ENCODE measurements around the gene POU3F2.

The POU3F2 gene

DNA sequence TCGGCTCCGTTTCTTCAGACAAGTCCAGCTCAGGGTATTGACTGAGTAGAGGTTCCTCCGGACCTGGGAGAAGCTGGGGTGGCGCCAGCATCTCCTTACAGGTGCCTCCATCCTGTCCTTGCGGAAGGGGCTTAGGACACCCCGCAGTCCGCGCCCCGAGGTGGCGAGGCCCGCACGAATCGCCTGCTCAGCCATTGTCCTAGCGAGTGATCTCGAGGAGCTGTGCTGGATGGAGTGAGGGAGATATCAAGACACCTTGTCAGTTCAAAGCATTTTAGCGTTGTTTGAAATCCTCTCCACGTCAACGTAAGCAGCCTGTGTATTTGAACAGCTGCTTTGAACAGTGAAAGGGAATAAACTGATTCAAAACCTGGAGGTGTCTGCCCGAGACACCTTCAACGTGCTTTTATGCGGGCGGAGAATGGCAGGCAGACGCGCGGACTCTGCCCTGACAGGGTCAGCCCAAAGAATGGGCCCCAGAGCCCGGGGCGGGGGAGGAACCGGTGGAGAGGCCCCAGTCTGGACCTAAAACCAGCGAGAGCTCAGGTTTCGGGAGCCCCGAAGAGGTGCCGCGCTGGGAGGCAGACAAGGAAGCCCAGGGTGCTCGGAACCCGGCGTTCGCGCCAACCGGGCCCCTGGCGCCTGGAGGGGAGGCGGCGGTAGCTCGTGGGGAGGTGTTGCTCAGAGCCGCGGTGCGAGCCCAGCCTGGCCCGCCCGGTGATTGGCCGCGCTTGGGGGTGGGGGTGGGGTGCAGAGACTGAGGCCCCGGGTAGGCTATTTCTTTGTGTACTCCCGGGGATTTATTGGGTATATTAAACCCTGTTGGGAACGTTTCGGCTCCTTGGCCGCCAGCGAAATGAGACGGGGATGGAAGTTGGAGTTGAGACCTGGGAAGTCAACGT is 3.1 kb upstream of the POU3F2 start:
- Histone ChIP-seq H3K9me3 (ENCODE audit: insufficient read depth, low read depth, low read length) (no peaks in the 10 kb centered on the region), H3K79me2 (ENCODE audit: insufficient read depth, low read length) (peaks cover 12% of the 10 kb centered on the region; the same call in 1 of the 2 replicates), H3K4me2 (ENCODE audit: low read depth, low read length, poor library complexity, severe bottlenecking) (no peak overlapping the region), H3K4me3 (ENCODE audit: low read length, poor library complexity, severe bottlenecking) (no peak overlapping the region), H3F3A (ENCODE audit: low read depth) (no peaks in the 10 kb centered on the region), H3K9ac (ENCODE audit: low read depth, low read length, poor library complexity, severe bottlenecking) (no peak overlapping the region), H3K9me2 (replicated peaks; ENCODE audit: low read depth, low read length) (no peaks in the 10 kb centered on the region), H4K20me1 (ENCODE audit: insufficient read depth, low read length, poor library complexity, severe bottlenecking) (no peaks in the 10 kb centered on the region), H3K4me1 (ENCODE audit: insufficient read depth, low read length, poor library complexity, severe bottlenecking) (peaks cover 20% of the 10 kb centered on the region), H3K27me3 (ENCODE audit: insufficient read depth, low read length, poor library complexity, severe bottlenecking) (peaks cover 8% of the 10 kb centered on the region), H2AFZ (ENCODE audit: low read length) (no peak overlapping the region), H3K36me3 (ENCODE audit: insufficient read depth, low read length) (no peaks in the 10 kb centered on the region)
- no peak for TF ChIP-seq EZH2phosphoT487 (IDR thresholded peaks at IDR 0.05; ENCODE audit: borderline replicate concordance)
- TF ChIP-seq, protein P1, sequence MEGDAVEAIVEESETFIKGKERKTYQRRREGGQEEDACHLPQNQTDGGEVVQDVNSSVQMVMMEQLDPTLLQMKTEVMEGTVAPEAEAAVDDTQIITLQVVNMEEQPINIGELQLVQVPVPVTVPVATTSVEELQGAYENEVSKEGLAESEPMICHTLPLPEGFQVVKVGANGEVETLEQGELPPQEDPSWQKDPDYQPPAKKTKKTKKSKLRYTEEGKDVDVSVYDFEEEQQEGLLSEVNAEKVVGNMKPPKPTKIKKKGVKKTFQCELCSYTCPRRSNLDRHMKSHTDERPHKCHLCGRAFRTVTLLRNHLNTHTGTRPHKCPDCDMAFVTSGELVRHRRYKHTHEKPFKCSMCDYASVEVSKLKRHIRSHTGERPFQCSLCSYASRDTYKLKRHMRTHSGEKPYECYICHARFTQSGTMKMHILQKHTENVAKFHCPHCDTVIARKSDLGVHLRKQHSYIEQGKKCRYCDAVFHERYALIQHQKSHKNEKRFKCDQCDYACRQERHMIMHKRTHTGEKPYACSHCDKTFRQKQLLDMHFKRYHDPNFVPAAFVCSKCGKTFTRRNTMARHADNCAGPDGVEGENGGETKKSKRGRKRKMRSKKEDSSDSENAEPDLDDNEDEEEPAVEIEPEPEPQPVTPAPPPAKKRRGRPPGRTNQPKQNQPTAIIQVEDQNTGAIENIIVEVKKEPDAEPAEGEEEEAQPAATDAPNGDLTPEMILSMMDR (conservative IDR thresholded peaks at IDR 0.05; ENCODE audit: low read length): no peak

- Histone ChIP-seq H3K9me3 (ENCODE audit: insufficient read depth, low read depth, low read length) (no peaks in the 10 kb centered on the region), H3K4me2 (ENCODE audit: low read depth, low read length, poor library complexity, severe bottlenecking) (no peak overlapping the region), H3K9ac (ENCODE audit: low read depth, low read length, poor library complexity, severe bottlenecking) (no peak overlapping the region), H3K9me2 (replicated peaks; ENCODE audit: low read depth, low read length) (no peaks in the 10 kb centered on the region), H3K79me2 (ENCODE audit: insufficient read depth, low read length) (peaks cover 12% of the 10 kb centered on the region; the same call in 1 of the 2 replicates), H4K20me1 (ENCODE audit: insufficient read depth, low read length, poor library complexity, severe bottlenecking) (no peaks in the 10 kb centered on the region), H3F3A (ENCODE audit: low read depth) (no peaks in the 10 kb centered on the region), H3K4me3 (ENCODE audit: low read length, poor library complexity, severe bottlenecking) (no peak overlapping the region), H2AFZ (ENCODE audit: low read length) (no peak overlapping the region), H3K4me1 (ENCODE audit: insufficient read depth, low read length, poor library complexity, severe bottlenecking) (peaks cover 26% of the 10 kb centered on the region), H3K36me3 (ENCODE audit: insufficient read depth, low read length) (no peaks in the 10 kb centered on the region), H3K27me3 (ENCODE audit: insufficient read depth, low read length, poor library complexity, severe bottlenecking) (peaks cover 11% of the 10 kb centered on the region)
- TF ChIP-seq, protein P1 (conservative IDR thresholded peaks at IDR 0.05; ENCODE audit: low read length): no peak
- no peak for TF ChIP-seq EZH2phosphoT487 (IDR thresholded peaks at IDR 0.05; ENCODE audit: borderline replicate concordance)
These were observed 2.5 kb upstream of the POU3F2 start for GRCh38 chr6:98831959-98832283.

- no peaks in the 10 kb centered on the region for H3K9me3 ChIP-seq (ENCODE audit: insufficient read depth, low read depth, low read length)
- peaks cover 12% of the 10 kb centered on the region; the same call in 1 of the 2 replicates for H3K79me2 ChIP-seq (ENCODE audit: insufficient read depth, low read length)
- no peaks in the 10 kb centered on the region for H3F3A ChIP-seq (ENCODE audit: low read depth)
- TF ChIP-seq, protein P1 (conservative IDR thresholded peaks at IDR 0.05; ENCODE audit: low read length): no peak
- TF ChIP-seq EZH2phosphoT487 (IDR thresholded peaks at IDR 0.05; ENCODE audit: borderline replicate concordance): no peak
- no peak overlapping the region for H3K4me3 ChIP-seq (ENCODE audit: low read length, poor library complexity, severe bottlenecking)
- peaks cover 11% of the 10 kb centered on the region for H3K27me3 ChIP-seq (ENCODE audit: insufficient read depth, low read length, poor library complexity, severe bottlenecking)
- H2AFZ ChIP-seq (ENCODE audit: low read length): no peak overlapping the region
- H3K4me1 ChIP-seq (ENCODE audit: insufficient read depth, low read length, poor library complexity, severe bottlenecking): peaks cover 28% of the 10 kb centered on the region
- H3K9ac ChIP-seq (ENCODE audit: low read depth, low read length, poor library complexity, severe bottlenecking): no peak overlapping the region
- no peaks in the 10 kb centered on the region for H4K20me1 ChIP-seq (ENCODE audit: insufficient read depth, low read length, poor library complexity, severe bottlenecking)
- H3K4me2 ChIP-seq (ENCODE audit: low read depth, low read length, poor library complexity, severe bottlenecking): no peak overlapping the region
- H3K9me2 ChIP-seq (replicated peaks; ENCODE audit: low read depth, low read length): no peaks in the 10 kb centered on the region
- H3K36me3 ChIP-seq (ENCODE audit: insufficient read depth, low read length): no peaks in the 10 kb centered on the region
These were observed 1.9 kb upstream of the POU3F2 start for GRCh38 chr6:98832284-98833056.

Measured in Loucy (cell line).